ENCODE results near the gene TDRD12. TPM values are rescaled to one million over a fixed set of nuclear protein-coding genes. Genes with fewer than 3 reads are reported as not detected.

Gene TDRD12
- polyA plus RNA-seq, 3 donors, result 0.05 TPM; not detected in 2

DNA sequence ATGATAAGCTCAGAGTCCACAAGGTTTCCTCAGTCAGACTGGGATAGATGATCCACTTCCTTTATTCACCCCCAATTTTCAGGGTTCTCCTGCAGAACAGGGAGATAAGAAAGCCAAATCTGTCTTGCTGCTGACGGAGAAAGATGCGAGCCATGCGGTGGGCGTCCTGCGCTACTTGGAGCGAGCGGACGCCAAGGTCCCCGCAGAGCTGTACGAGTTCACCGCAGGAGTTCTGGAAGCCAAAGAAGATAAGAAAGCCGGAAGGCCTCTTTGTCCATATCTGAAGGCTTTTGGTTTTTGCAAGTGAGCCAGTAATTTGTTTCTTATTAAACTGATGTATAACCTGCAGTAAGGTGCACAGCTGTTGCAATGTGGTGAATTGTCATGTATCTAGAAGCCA is 83.3 kb downstream of the TDRD12 start:
- Histone ChIP-seq H3K27me3 (ENCODE audit: control insufficient read depth in 2 of 2, insufficient read depth in 2 of 2, low read length in 2 of 2) (no peaks in the 10 kb centered on the region), H3K27ac (ENCODE audit: low read depth in 1 of 2, low read length in 2 of 2) (no peak overlapping the region), H3K9me3 (replicated peaks in 1 of 2; ENCODE audit: control insufficient read depth in 1 of 2, insufficient read depth in 1 of 2, low read length in 2 of 2) (no peaks in the 10 kb centered on the region), H3K4me1 (ENCODE audit: control insufficient read depth in 1 of 2, insufficient read depth in 2 of 2, low read length in 2 of 2) (no peaks in the 10 kb centered on the region), H3K4me2 (replicated peaks; ENCODE audit: extremely low read depth, low read length, poor library complexity, severe bottlenecking) (no peak overlapping the region), H3K79me2 (ENCODE audit: insufficient read depth, low read length) (no peaks in the 10 kb centered on the region), H3K9ac (ENCODE audit: insufficient read depth, low read length, poor library complexity, severe bottlenecking) (no peak overlapping the region), H3K4me3 (replicated peaks in 1 of 3; ENCODE audit: low read depth in 2 of 3, low read length in 3 of 3) (no peak overlapping the region), H4K20me1 (ENCODE audit: insufficient read depth, low read length) (no peaks in the 10 kb centered on the region), H2AFZ (ENCODE audit: insufficient read depth, low read depth, low read length, poor library complexity, severe bottlenecking) (no peak overlapping the region), H3K36me3 (replicated peaks in 1 of 2; ENCODE audit: control insufficient read depth in 1 of 2, insufficient read depth in 2 of 2, low read length in 2 of 2) (no peaks in the 10 kb centered on the region)
- no peaks in the 10 kb centered on the region for H3K36me3 Mint-ChIP-seq
- H3K4me3 Mint-ChIP-seq, result no peak overlapping the region
- no peaks in the 10 kb centered on the region for H3K4me1 Mint-ChIP-seq
- H3K27ac Mint-ChIP-seq, result no peak overlapping the region
- peaks cover 2 to 9% (median 5%) of the 10 kb centered on the region in 3 donors for H3K27me3 Mint-ChIP-seq (ENCODE audit: low read depth in 3 of 3)
- TF ChIP-seq, protein P1, sequence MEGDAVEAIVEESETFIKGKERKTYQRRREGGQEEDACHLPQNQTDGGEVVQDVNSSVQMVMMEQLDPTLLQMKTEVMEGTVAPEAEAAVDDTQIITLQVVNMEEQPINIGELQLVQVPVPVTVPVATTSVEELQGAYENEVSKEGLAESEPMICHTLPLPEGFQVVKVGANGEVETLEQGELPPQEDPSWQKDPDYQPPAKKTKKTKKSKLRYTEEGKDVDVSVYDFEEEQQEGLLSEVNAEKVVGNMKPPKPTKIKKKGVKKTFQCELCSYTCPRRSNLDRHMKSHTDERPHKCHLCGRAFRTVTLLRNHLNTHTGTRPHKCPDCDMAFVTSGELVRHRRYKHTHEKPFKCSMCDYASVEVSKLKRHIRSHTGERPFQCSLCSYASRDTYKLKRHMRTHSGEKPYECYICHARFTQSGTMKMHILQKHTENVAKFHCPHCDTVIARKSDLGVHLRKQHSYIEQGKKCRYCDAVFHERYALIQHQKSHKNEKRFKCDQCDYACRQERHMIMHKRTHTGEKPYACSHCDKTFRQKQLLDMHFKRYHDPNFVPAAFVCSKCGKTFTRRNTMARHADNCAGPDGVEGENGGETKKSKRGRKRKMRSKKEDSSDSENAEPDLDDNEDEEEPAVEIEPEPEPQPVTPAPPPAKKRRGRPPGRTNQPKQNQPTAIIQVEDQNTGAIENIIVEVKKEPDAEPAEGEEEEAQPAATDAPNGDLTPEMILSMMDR (IDR thresholded peaks at IDR 0.05), result no peak
- H3K9me3 Mint-ChIP-seq, result no peaks in the 10 kb centered on the region
- intact Hi-C loops (cut with micrococcal nuclease), result no loop called here
- 96% methylated on average over 12 of the region's 12 CpGs for WGBS (ENCODE audit: insufficient coverage)
- DNase-seq, result no peak

DNA sequence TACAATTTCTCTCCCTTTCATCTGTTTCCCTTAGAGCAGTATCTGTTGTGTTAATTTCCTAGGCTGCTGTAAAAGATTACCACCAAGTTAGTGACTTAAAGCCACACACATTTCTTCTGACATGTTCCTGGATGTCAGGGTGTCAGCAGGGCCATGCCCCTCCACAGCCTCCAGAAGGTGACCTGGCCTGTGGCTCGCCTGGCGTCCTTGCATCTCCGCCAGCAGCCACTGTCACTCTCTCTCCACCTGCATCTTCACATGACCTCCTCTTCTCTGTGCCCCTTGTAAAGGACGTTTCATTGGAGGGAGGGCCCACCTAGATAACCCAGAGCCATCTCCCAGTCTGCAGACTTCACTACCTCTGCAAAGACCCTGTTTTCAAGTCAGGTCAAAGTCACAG is 88.7 kb downstream of the TDRD12 start:
- H3K4me3 Mint-ChIP-seq, result no peak overlapping the region
- DNase-seq, result no peak
- intact Hi-C loops (cut with micrococcal nuclease), result no loop called here

More for the DNA sequence above, 88.7 kb downstream of the TDRD12 start:
- Histone ChIP-seq H3K36me3 (replicated peaks in 1 of 2; ENCODE audit: control insufficient read depth in 1 of 2, insufficient read depth in 2 of 2, low read length in 2 of 2) (no peaks in the 10 kb centered on the region), H4K20me1 (ENCODE audit: insufficient read depth, low read length) (no peaks in the 10 kb centered on the region), H3K4me1 (ENCODE audit: control insufficient read depth in 1 of 2, insufficient read depth in 2 of 2, low read length in 2 of 2) (no peaks in the 10 kb centered on the region), H3K27me3 (ENCODE audit: control insufficient read depth in 2 of 2, insufficient read depth in 2 of 2, low read length in 2 of 2) (no peaks in the 10 kb centered on the region), H3K4me3 (replicated peaks in 1 of 3; ENCODE audit: low read depth in 2 of 3, low read length in 3 of 3) (no peak overlapping the region), H3K9ac (ENCODE audit: insufficient read depth, low read length, poor library complexity, severe bottlenecking) (no peak overlapping the region), H2AFZ (ENCODE audit: insufficient read depth, low read depth, low read length, poor library complexity, severe bottlenecking) (no peak overlapping the region), H3K4me2 (replicated peaks; ENCODE audit: extremely low read depth, low read length, poor library complexity, severe bottlenecking) (no peak overlapping the region), H3K9me3 (replicated peaks in 1 of 2; ENCODE audit: control insufficient read depth in 1 of 2, insufficient read depth in 1 of 2, low read length in 2 of 2) (no peaks in the 10 kb centered on the region), H3K27ac (ENCODE audit: low read depth in 1 of 2, low read length in 2 of 2) (no peak overlapping the region), H3K79me2 (ENCODE audit: insufficient read depth, low read length) (no peaks in the 10 kb centered on the region)
- 95% methylated on average over 4 of the region's 4 CpGs for WGBS (ENCODE audit: insufficient coverage)
- Mint-ChIP-seq H3K36me3 (no peaks in the 10 kb centered on the region), H3K9me3 (no peaks in the 10 kb centered on the region), H3K27ac (no peak overlapping the region), H3K4me1 (no peaks in the 10 kb centered on the region), H3K27me3 (ENCODE audit: low read depth in 3 of 3) (peaks cover 1 to 7% (median 5%) of the 10 kb centered on the region in 3 donors)
- TF ChIP-seq, protein P1 (IDR thresholded peaks at IDR 0.05), result no peak
